HepG2 (cell line): ENCODE data around the gene TECPR1. TPM values are rescaled to one million over a fixed set of nuclear protein-coding genes. Genes with fewer than 3 reads are reported as not detected.
A peak's percentile ranks its signal among the peaks of the same experiment; 100 is the strongest.

ENCODE experiments used
- BRD4 ChIP-seq: sonication (generic); formaldehyde crosslinking; IDR thresholded peaks from 2 replicates; pipeline ENCODE4 v1.4.0; 2020; ENCODE audit warnings: missing genetic modification reagents
- CAMTA2 ChIP-seq: sonication (generic); formaldehyde crosslinking; IDR thresholded peaks from 2 replicates; pipeline ENCODE4 v1.4.0; 2020; ENCODE audit warnings: mild to moderate bottlenecking, missing genetic modification reagents, borderline replicate concordance
- CEBPG ChIP-seq: IDR thresholded peaks from 2 replicates; pipeline ENCODE4 v1.6.1; 2016
- FOXC1 ChIP-seq: sonication (generic); formaldehyde crosslinking; IDR thresholded peaks from 2 replicates; pipeline ENCODE4 v1.8.0; 2022; ENCODE audit warnings: mild to moderate bottlenecking, missing genetic modification reagents, borderline replicate concordance
- KDM3A ChIP-seq: IDR thresholded peaks from 2 replicates; pipeline ENCODE4 v1.6.1; 2018; ENCODE audit warnings: low read depth, missing compliant biosample characterization
- PHB2 ChIP-seq: fragments of 450-650 bp; IDR thresholded peaks from 2 replicates; pipeline ENCODE4 v1.6.1; 2018; ENCODE audit not compliant: partially characterized antibody
- TSC22D2 ChIP-seq: sonication (generic); formaldehyde crosslinking; IDR thresholded peaks from 2 replicates; pipeline ENCODE4 v1.5.1; 2020; ENCODE audit warnings: missing genetic modification reagents, mild to moderate bottlenecking, borderline replicate concordance
- ZBTB2 ChIP-seq: sonication (generic); formaldehyde crosslinking; IDR thresholded peaks from 2 replicates; pipeline ENCODE4 v1.8.0; 2022; ENCODE audit warnings: low read depth, missing genetic modification reagents
- ZBTB43 ChIP-seq: sonication (generic); formaldehyde crosslinking; conservative IDR thresholded peaks from 2 replicates; pipeline ENCODE4 v1.4.0; 2020; ENCODE audit warnings: missing genetic modification reagents
- ZFYVE20 ChIP-seq: sonication (generic); formaldehyde crosslinking; IDR thresholded peaks from 2 replicates; pipeline ENCODE4 v1.8.0; 2023; ENCODE audit warnings: low read depth, mild to moderate bottlenecking, moderate library complexity, missing genetic modification reagents, borderline replicate concordance
- ZMYM4 ChIP-seq: sonication (generic); formaldehyde crosslinking; IDR thresholded peaks from 2 replicates; pipeline ENCODE4 v1.8.1; 2023; ENCODE audit warnings: mild to moderate bottlenecking, missing genetic modification reagents
- ZNF292 ChIP-seq: sonication (generic); formaldehyde crosslinking; IDR thresholded peaks from 2 replicates; pipeline ENCODE4 v1.8.1; 2022; ENCODE audit warnings: mild to moderate bottlenecking, low read depth, missing genetic modification reagents, borderline replicate concordance
- ZNF543 ChIP-seq: sonication (generic); formaldehyde crosslinking; IDR thresholded peaks from 2 replicates; pipeline ENCODE4 v1.4.0; 2020; ENCODE audit warnings: mild to moderate bottlenecking, missing genetic modification reagents
- polyA plus RNA-seq, 8 experiments: library from polyadenylated mRNA; depleted of rRNA in 3 of 8; stranded (reverse) in 7 of 8; unstranded in 1 of 8; fragments of >200 nt; fragmentation: Illumina TruSeq in 4 of 8; extraction: Trizol in 4 of 8; gene quantifications; 2 replicates each; pipeline versions ENCODE4 v1.2.1 to v1.2.3, GENCODE V29; 2011 to 2016; ENCODE audit warnings: low read depth in 4 of 8, missing spikeins in 1 of 8, mixed read lengths in 1 of 8; ENCODE audit not compliant: insufficient read depth in 1 of 8
- total RNA-seq, 5 experiments: library from RNA; depleted of rRNA; stranded (reverse); fragments of >200 nt; fragmentation: Illumina TruSeq; extraction: Trizol; gene quantifications; 2 replicates each; pipeline ENCODE4 v1.2.3, GENCODE V29; 2016; ENCODE audit warnings: low read depth in 1 of 5
- TF ChIP-seq, protein P1 (sequence below), 2 experiments: fragments of 450-650 bp in 1 of 2; sonication (generic) in 1 of 2; formaldehyde crosslinking in 1 of 2; IDR thresholded peaks; 2 replicates each; pipeline versions ENCODE4 v1.6.1 to v1.8.0; 2016 to 2022; ENCODE audit warnings: antibody characterized with exemption in 1 of 2, mild to moderate bottlenecking in 1 of 2, missing genetic modification reagents in 1 of 2

The TECPR1 gene
- total and polyA plus RNA-seq, 2 of the 13 experiments (the other 11 are each of a cell fraction or from before 2014, with no cell fraction given) = 2.3 to 6.3 TPM

DNA sequence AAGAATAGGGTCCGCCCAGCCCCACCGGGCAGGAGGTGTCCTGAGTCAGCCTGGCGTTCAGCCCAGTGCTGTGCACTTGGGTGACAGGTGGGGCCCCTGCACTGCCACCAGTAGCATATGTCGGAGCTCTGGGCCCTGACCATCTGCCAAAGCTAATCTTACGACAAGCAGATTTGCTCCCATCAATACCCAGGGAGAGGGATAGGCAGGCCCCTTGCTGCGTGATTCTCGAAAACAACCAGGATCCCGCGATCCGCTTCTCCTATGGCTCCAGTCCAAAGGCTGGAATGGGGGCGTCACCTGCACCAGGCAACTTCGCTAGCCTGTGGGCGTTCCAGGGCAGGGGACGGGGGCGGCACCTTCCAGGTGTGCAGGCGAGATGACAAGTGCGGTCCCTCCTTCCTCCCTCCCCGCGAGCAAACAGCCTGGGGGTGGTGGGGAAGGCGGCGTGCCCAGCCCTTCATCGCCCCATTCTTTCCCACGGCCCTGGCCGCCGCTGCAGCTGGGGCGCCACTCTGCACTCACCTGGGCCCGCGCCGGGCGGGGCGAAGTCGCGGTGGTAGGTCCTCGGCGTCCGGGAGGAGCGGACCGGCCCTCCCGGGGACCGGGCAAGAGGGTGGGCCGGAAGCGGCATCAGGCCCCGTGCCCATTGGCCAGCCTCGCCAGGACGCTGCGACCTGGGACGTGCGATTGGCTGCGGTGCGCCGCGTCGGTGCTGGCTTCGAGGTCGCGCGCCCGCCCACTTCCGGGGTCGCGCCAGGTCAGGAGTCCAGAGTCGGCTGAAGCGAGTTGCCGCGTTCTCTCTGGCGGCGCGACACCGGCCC lies at the start of gene TECPR1 (continued):
- no peak for TF ChIP-seq PHB2
- 0 out of 2 replicates have a peak, but pooled peaks have one; percentile 27 for TF ChIP-seq ZBTB43 (CRISPR knock-in tag)
- 0 out of 2 replicates have a peak, but pooled peaks have one; percentile 33 for TF ChIP-seq BRD4
- TF ChIP-seq, protein P1, sequence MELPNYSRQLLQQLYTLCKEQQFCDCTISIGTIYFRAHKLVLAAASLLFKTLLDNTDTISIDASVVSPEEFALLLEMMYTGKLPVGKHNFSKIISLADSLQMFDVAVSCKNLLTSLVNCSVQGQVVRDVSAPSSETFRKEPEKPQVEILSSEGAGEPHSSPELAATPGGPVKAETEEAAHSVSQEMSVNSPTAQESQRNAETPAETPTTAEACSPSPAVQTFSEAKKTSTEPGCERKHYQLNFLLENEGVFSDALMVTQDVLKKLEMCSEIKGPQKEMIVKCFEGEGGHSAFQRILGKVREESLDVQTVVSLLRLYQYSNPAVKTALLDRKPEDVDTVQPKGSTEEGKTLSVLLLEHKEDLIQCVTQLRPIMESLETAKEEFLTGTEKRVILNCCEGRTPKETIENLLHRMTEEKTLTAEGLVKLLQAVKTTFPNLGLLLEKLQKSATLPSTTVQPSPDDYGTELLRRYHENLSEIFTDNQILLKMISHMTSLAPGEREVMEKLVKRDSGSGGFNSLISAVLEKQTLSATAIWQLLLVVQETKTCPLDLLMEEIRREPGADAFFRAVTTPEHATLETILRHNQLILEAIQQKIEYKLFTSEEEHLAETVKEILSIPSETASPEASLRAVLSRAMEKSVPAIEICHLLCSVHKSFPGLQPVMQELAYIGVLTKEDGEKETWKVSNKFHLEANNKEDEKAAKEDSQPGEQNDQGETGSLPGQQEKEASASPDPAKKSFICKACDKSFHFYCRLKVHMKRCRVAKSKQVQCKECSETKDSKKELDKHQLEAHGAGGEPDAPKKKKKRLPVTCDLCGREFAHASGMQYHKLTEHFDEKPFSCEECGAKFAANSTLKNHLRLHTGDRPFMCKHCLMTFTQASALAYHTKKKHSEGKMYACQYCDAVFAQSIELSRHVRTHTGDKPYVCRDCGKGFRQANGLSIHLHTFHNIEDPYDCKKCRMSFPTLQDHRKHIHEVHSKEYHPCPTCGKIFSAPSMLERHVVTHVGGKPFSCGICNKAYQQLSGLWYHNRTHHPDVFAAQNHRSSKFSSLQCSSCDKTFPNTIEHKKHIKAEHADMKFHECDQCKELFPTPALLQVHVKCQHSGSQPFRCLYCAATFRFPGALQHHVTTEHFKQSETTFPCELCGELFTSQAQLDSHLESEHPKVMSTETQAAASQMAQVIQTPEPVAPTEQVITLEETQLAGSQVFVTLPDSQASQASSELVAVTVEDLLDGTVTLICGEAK (IDR thresholded peaks at IDR 0.05) = peak; percentile 35; the same call in 1 of the 2 replicates
- TF ChIP-seq, protein P1 (CRISPR knock-in tag; IDR thresholded peaks at IDR 0.05) = no peak; the same call in 1 of the 2 replicates
- TF ChIP-seq TSC22D2 (CRISPR knock-in tag) = peak; percentile 61; the same call in 1 of the 2 replicates
- TF ChIP-seq KDM3A (CRISPR knock-in tag) = peak; percentile 68
- peak; percentile 90 for TF ChIP-seq ZMYM4 (CRISPR knock-in tag)
- TF ChIP-seq ZNF292 (CRISPR knock-in tag) = 0 out of 2 replicates have a peak, but pooled peaks have one; percentile 46
- TF ChIP-seq FOXC1 = peak; percentile 81; the same call in 1 of the 2 replicates
- no peak for TF ChIP-seq ZFYVE20 (CRISPR knock-in tag)
- 0 out of 2 replicates have a peak, but pooled peaks have one; percentile 50 for TF ChIP-seq ZNF543
- no peak for TF ChIP-seq CEBPG
- TF ChIP-seq CAMTA2 (CRISPR knock-in tag) = no peak
- peak; percentile 84 for TF ChIP-seq ZBTB2 (CRISPR knock-in tag)
